Ishikawa (cell line): ENCODE data around the gene DUSP7.

Experiments
- CEBPB ChIP-seq: IDR thresholded peaks from 2 replicates; pipeline ENCODE4 v1.6.1; 2012
- CREB1 ChIP-seq: IDR thresholded peaks from 2 replicates; pipeline ENCODE4 v1.6.1; 2012; ENCODE audit warnings: low read depth
- EGR1 ChIP-seq: IDR thresholded peaks from 2 replicates; pipeline ENCODE4 v1.6.1; 2012
- EP300 ChIP-seq: IDR thresholded peaks from 2 replicates; pipeline ENCODE4 v1.6.1; 2012; ENCODE audit warnings: borderline replicate concordance
- FOXM1 ChIP-seq: IDR thresholded peaks from 2 replicates; pipeline ENCODE4 v1.6.1; 2012; ENCODE audit warnings: low read depth, borderline replicate concordance
- NFIC ChIP-seq: IDR thresholded peaks from 2 replicates; pipeline ENCODE4 v1.6.1; 2012
- RAD21 ChIP-seq: IDR thresholded peaks from 2 replicates; pipeline ENCODE4 v1.6.1; 2012; ENCODE audit warnings: low read depth
- TAF1 ChIP-seq: IDR thresholded peaks from 2 replicates; pipeline ENCODE4 v1.6.1; 2012; ENCODE audit warnings: low read depth, mild to moderate bottlenecking
- TCF12 ChIP-seq: IDR thresholded peaks from 2 replicates; pipeline ENCODE4 v1.6.1; 2012; ENCODE audit warnings: low read depth
- TEAD4 ChIP-seq: IDR thresholded peaks from 2 replicates; pipeline ENCODE4 v1.6.1; 2012
- YY1 ChIP-seq: IDR thresholded peaks from 2 replicates; pipeline ENCODE4 v1.6.1; 2012; ENCODE audit warnings: low read depth
- ZBTB7A ChIP-seq: IDR thresholded peaks from 2 replicates; pipeline ENCODE4 v1.6.1; 2012; ENCODE audit warnings: low read depth
- TF ChIP-seq, protein P1 (sequence below): IDR thresholded peaks from 2 replicates; pipeline ENCODE4 v1.6.1; 2012; ENCODE audit warnings: low read depth, mild to moderate bottlenecking
- TF ChIP-seq, protein P2 (sequence below): IDR thresholded peaks from 2 replicates; pipeline ENCODE4 v1.6.1; 2012
- TF ChIP-seq, protein P3 (sequence below): IDR thresholded peaks from 2 replicates; pipeline ENCODE4 v1.6.1; 2012

The DUSP7 gene

DNA sequence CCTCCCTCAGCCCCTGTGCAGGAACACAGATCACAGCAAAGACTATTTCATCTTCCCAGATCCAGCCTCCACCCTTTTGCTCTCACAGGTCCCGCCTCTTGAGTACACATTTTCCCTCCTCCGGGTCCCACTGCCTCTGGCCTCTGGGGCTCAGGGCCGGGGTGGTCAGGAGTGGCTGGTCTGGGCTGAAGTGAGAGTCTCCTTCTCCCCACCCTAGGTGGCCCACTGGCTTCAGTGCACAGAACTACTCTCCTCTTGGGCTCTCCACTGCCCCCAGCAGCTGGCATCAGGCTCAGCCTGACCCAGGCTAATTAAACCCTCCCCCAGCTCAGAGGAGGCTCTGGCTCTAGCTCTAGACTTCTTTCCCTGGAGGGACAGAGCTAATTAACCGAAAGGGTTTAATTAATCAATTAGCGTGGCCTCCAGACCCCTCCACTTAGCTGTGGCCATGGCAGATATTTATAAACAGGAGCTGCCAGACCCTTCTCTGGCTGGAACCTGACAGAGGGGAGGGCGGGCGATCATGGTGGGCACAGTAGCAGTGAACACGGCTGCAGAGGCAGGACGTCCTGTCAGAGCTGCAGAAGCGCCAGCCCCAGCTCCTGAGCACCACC is 15.1 kb downstream of the DUSP7 start:
- TF ChIP-seq RAD21 (peak; percentile 7; the same call in 1 of the 2 replicates), NFIC (no peak)
- TF ChIP-seq, protein P1, sequence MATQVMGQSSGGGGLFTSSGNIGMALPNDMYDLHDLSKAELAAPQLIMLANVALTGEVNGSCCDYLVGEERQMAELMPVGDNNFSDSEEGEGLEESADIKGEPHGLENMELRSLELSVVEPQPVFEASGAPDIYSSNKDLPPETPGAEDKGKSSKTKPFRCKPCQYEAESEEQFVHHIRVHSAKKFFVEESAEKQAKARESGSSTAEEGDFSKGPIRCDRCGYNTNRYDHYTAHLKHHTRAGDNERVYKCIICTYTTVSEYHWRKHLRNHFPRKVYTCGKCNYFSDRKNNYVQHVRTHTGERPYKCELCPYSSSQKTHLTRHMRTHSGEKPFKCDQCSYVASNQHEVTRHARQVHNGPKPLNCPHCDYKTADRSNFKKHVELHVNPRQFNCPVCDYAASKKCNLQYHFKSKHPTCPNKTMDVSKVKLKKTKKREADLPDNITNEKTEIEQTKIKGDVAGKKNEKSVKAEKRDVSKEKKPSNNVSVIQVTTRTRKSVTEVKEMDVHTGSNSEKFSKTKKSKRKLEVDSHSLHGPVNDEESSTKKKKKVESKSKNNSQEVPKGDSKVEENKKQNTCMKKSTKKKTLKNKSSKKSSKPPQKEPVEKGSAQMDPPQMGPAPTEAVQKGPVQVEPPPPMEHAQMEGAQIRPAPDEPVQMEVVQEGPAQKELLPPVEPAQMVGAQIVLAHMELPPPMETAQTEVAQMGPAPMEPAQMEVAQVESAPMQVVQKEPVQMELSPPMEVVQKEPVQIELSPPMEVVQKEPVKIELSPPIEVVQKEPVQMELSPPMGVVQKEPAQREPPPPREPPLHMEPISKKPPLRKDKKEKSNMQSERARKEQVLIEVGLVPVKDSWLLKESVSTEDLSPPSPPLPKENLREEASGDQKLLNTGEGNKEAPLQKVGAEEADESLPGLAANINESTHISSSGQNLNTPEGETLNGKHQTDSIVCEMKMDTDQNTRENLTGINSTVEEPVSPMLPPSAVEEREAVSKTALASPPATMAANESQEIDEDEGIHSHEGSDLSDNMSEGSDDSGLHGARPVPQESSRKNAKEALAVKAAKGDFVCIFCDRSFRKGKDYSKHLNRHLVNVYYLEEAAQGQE = no peak

DNA sequence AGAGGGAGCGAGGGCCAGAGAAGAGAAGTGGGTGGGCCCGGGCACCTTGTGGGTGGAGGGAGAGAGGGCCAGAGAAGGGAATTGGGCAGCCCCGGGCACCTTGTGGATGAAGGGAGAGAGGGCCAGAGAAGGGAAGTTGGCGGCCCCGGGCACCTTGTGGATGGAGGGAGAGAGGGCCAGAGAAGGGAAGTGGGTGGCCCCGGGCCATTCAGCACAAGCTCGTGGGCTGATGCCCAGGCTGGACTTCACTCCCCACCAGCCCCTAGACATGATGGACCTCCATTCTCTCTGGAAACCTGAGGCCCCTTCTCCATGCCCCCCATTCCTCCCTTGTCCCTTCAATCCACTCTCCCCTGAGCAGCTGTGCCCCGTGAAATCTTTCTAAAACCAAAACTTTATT is 15.8 kb downstream of the DUSP7 start:
- TF ChIP-seq, protein P2, sequence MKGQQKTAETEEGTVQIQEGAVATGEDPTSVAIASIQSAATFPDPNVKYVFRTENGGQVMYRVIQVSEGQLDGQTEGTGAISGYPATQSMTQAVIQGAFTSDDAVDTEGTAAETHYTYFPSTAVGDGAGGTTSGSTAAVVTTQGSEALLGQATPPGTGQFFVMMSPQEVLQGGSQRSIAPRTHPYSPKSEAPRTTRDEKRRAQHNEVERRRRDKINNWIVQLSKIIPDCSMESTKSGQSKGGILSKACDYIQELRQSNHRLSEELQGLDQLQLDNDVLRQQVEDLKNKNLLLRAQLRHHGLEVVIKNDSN = no peak
- TF ChIP-seq EGR1 (no peak), EP300 (no peak), NFIC (no peak), ZBTB7A (no peak), FOXM1 (no peak), TCF12 (no peak), CEBPB (no peak), YY1 (no peak), CREB1 (no peak), TEAD4 (no peak), RAD21 (no peak), TAF1 (no peak)
- TF ChIP-seq, protein P1 = no peak
- TF ChIP-seq, protein P3, sequence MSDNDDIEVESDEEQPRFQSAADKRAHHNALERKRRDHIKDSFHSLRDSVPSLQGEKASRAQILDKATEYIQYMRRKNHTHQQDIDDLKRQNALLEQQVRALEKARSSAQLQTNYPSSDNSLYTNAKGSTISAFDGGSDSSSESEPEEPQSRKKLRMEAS = no peak

DNA sequence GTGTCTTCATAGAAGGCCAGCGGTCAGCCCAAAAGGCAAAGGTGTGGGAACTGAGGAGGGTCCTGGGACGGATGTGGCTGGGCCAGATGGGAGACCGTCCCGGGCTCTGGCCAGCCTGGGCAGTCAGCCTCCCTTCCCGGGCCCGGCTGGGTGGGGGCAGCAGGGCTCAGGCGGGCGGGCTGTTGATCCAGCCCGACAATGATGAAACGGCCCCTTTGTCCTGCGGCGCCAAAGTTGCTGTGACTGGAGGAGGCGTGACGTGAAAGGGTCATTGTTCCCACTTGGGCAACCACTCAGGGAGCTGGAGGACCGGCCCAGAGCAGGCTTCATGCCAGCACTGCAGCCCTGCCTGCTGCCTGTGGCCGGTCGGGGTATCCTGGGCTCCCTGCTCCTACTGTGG is 16.5 kb downstream of the DUSP7 start:
- TF ChIP-seq, protein P3 = no peak; the same call in 1 of the 2 replicates
- TF ChIP-seq CEBPB (peak; percentile 60), ZBTB7A (0 out of 2 replicates have a peak, but pooled peaks have one; percentile 6), NFIC (peak; percentile 60), TAF1 (no peak), EGR1 (no peak)

- TF ChIP-seq, protein P2 = no peak
- TF ChIP-seq, protein P1 = no peak
- TF ChIP-seq TCF12 (no peak), CEBPB (no peak), TEAD4 (no peak), ZBTB7A (no peak), RAD21 (no peak), TAF1 (no peak), YY1 (no peak), CREB1 (no peak), FOXM1 (no peak), EGR1 (no peak), NFIC (no peak; the same call in 1 of the 2 replicates), EP300 (no peak)
- TF ChIP-seq, protein P3 = no peak
Measured at GRCh38 chr3:52039426-52039825, 16.9 kb downstream of the DUSP7 start.
